Measurements from ENCODE around the gene MYO1D.

Gene MYO1D

DNA sequence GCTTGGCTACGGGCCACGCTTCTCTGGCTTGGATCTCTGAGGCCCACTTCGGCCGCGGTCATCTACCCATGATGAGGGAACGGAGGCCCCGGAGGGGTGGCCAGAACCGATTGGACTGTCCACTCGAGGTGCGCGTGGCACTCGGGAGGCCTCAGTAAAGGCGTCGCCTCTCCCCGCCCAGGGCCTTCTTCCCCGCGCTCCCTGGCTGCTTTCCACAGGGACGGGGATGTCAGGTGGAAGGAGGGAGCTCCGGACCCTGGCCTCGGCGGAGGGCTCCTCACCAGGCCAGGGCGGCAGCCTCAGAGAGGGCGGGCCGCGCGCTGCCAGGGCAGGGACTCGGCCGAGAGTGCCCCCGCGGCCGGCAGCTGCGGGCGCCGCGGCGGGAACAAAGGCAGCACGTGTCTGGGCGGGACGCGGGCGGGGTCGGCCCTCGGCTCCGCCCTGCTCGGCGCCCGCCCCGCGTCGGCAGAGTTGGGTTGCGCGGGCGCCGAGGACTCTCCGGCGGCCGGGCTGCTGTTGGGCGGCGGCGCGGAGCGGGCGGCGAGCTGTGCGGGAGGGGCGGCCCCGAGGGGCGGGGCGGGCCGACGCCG, 390.7 kb downstream of the MYO1D start:
- POLR2A ChIA-PET, result interaction anchor here (0.5 to 1.9 kb wide), 3 partner anchors 31 to 71 kb away, joined by 3 to 6 read pairs (median 3); no protein-coding TSS in a partner anchor
- CTCF ChIA-PET, result interaction anchor here (0.9 to 15.0 kb wide), 12 partner anchors 9 to 451 kb away, joined by 3 to 177 read pairs (median 6); partner anchors contain the start of genes MYO1D and PSMD11
- peak; percentile 91 for DNase-seq (ENCODE audit: extremely low spot score)
- TF ChIP-seq, protein P1, sequence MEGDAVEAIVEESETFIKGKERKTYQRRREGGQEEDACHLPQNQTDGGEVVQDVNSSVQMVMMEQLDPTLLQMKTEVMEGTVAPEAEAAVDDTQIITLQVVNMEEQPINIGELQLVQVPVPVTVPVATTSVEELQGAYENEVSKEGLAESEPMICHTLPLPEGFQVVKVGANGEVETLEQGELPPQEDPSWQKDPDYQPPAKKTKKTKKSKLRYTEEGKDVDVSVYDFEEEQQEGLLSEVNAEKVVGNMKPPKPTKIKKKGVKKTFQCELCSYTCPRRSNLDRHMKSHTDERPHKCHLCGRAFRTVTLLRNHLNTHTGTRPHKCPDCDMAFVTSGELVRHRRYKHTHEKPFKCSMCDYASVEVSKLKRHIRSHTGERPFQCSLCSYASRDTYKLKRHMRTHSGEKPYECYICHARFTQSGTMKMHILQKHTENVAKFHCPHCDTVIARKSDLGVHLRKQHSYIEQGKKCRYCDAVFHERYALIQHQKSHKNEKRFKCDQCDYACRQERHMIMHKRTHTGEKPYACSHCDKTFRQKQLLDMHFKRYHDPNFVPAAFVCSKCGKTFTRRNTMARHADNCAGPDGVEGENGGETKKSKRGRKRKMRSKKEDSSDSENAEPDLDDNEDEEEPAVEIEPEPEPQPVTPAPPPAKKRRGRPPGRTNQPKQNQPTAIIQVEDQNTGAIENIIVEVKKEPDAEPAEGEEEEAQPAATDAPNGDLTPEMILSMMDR (IDR thresholded peaks at IDR 0.05; ENCODE audit: control extremely low read depth, extremely low read depth, low read depth, missing control alignments), result no peak

GRCh38 chr17:32485261-32486110, 391.4 kb downstream of the MYO1D start:
- ChIA-PET CTCF (interaction anchor here (0.6 to 15.0 kb wide), 14 partner anchors 9 to 451 kb away, joined by 3 to 177 read pairs (median 7); partner anchors contain the start of genes MYO1D and PSMD11), POLR2A (interaction anchor here (0.5 kb wide), 1 partner anchor 56 kb away, joined by 3 read pairs; no protein-coding TSS in a partner anchor)
- TF ChIP-seq, protein P1 (IDR thresholded peaks at IDR 0.05; ENCODE audit: control extremely low read depth, extremely low read depth, low read depth, missing control alignments), result no peak
- no peak for DNase-seq (ENCODE audit: extremely low spot score)

DNA sequence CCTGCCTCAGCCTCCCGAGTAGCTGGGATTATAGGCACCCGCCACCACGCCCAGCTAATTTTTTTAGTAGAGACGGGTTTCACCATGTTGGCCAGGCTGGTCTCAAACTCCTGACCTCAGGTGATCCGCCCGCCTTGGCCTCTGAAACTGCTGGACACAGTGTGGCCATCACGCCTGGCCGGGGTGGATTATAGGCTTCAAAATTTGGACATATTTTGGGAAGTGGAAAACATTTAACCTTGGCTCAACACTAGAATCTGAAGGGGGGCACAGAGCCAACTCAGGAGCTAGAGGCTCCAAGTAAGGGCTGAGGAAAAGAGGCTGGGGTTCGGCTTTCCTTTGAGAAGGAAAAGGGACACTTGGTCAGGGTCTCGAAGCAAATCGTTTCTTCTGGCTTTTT, 392.3 kb downstream of the MYO1D start:
- TF ChIP-seq, protein P1 (IDR thresholded peaks at IDR 0.05; ENCODE audit: control extremely low read depth, extremely low read depth, low read depth, missing control alignments), result no peak
- DNase-seq (ENCODE audit: extremely low spot score), result no peak
- ChIA-PET CTCF (interaction anchor here (0.7 to 15.0 kb wide), 40 partner anchors 8 to 452 kb away, joined by 3 to 177 read pairs (median 4); partner anchors contain the start of genes MYO1D, PSMD11 and TMEM98), POLR2A (no interaction called here)

- DNase-seq (ENCODE audit: extremely low spot score), result no peak
- ChIA-PET CTCF (interaction anchor here (0.7 to 15.0 kb wide), 50 partner anchors 8 to 453 kb away, joined by 3 to 177 read pairs (median 4); partner anchors contain the start of genes MYO1D, PSMD11 and TMEM98), POLR2A (interaction anchor here (0.7 kb wide), 1 partner anchor 344 kb away, joined by 3 read pairs; no protein-coding TSS in a partner anchor)
- TF ChIP-seq, protein P1 (IDR thresholded peaks at IDR 0.05; ENCODE audit: control extremely low read depth, extremely low read depth, low read depth, missing control alignments), result no peak
Observed at GRCh38 chr17:32484041-32484461, 392.9 kb downstream of the MYO1D start.

DNA sequence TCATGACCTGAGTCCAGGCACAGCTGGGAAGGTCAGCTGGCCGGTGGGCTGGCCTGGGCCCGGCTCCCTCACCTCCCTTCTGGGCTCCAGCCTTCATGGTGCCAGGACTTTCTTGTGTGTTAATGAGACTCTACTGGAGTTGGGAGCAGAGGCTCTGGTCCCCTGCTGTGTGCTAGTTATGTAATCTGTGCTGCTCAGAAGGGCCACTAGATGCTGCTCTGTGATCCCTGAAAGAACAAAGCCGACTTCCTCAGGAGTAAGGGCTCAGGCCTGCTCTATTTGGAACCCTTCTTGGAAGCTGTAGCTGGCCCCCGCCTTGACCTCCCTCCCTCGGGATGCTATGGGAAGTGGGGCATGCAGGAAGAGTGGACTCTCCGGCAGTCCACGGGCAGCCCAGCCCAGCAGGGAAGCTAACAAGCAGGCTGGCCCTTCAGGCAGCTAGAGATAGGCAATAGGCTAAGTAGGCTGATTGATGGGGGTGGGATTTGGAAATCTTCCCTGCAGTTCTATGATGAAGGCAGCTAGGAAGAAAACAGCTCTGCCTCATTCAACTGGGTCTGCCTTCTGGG, 393.4 kb downstream of the MYO1D start:
- TF ChIP-seq, protein P1 (IDR thresholded peaks at IDR 0.05; ENCODE audit: control extremely low read depth, extremely low read depth, low read depth, missing control alignments), result peak; percentile 91
- ChIA-PET POLR2A (interaction anchor here (0.5 to 0.7 kb wide), 2 partner anchors 41 to 345 kb away, joined by 3 read pairs; no protein-coding TSS in a partner anchor), CTCF (interaction anchor here (0.7 to 15.0 kb wide), 52 partner anchors 8 to 454 kb away, joined by 3 to 177 read pairs (median 4); partner anchors contain the start of genes MYO1D, PSMD11 and TMEM98)
- peak; percentile 77 for DNase-seq (ENCODE audit: extremely low spot score)
